HG03175 (cell line): ENCODE data around the gene MIR17HG.
"Not testable (repeated sequence)": the region's sequence is repeated elsewhere in the genome, so short reads cannot be mapped to it uniquely, and the experiment has no call there.

ENCODE experiments used
- ATAC-seq: cut with Tn5 transposase; IDR thresholded peaks from one replicate; pipeline ENCODE4 v1.9.1; 2021; ENCODE audit warnings: mild to moderate bottlenecking, moderate library complexity; ENCODE audit not compliant: unreplicated experiment

The MIR17HG gene

DNA sequence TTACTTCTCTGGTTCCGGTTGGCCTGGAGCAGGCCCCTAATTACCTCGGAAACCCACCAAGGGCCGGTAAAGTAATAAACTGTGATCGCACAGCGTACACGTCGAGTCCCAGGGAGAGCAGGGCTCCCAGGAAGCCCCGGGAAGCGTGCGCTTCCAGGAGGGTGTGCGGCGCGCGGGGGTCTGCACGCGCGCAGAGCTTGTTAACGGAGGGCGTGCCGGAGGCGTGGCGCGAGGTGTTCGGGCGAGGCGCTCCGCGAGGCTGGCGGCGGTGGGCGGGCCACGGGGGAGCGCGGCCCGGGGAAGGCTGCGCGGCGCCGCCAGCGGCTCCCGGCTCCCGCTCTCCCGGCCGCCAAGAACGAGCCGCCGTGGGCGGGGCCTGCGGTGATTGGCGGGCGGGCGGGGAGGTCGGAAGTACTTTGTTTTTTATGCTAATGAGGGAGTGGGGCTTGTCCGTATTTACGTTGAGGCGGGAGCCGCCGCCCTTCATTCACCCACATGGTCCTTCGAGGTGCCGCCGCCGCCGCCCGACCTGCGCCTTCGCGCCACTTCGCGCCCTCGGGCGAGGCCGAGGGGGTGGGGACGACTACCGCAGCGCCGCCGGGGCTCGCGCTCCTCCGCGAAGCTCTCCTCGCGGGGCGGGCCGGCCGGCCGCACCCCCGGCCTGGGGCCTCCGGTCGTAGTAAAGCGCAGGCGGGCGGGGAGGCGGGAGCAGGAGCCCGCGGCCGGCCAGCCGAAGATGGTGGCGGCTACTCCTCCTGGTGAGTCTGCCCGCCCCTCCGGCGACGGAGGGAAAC is at the start of gene MIR17HG:
Gene MIR17HG, plus strand, starts transcription at position 486 of the 794 bp plus-strand sequence.
- ATAC-seq: peak; percentile 61

DNA sequence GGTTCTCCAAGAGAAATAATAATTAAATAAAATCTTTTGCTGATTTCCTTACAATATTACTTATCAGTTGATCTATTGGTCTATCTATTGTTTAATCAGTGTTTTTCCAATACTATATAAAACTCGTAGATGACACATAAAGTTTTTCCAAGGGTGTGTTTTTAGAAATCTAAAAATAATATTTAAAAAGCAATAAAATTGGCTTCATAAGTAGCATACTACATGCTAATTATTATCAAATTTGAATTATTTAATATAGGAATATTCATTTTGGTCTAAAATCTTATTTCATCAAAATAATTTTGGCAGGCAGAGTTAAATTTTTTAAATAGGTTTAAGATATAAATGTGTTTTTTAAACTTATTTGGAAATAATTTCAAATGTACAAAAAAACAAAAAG is 49.4 kb upstream of the MIR17HG start:
- ATAC-seq: no peak

DNA sequence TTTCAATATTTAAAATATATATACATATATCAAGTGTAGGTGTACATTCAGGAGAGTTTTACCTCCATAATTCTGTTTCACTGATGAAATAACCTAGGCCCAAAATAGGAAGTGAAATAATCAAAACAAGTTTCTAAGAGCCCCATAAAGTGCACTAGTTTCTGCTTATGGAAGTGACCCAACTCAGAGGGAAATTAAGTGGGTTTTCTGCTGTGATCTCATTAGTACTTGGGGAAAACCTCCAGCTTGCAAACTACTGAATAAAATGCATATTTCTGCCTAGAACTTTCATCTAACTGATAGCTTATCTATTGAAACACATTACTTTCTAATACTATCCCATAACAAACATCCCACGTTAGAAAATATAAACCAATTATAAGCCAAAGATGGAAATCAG is 45.4 kb upstream of the MIR17HG start:
- peak; percentile 82 for ATAC-seq

DNA sequence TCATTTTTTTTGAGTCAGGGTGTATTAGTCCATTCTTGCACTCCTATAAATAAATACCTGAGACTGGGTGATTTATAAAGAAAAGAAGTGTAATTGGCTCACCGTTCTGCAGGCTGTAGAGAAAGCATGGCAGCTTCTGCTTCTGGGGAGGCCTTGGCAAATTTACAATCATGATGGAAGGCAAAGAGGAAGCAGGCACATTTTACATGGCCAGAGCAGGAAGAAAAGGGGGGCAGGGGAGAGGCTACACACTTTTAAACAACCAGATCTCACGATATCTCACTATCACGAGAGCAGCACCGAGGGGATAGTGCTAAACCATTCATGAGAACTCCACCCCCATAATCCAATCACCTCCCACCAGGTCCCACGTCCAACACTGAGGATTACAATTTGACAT is 44.5 kb upstream of the MIR17HG start:
- ATAC-seq: no peak

DNA sequence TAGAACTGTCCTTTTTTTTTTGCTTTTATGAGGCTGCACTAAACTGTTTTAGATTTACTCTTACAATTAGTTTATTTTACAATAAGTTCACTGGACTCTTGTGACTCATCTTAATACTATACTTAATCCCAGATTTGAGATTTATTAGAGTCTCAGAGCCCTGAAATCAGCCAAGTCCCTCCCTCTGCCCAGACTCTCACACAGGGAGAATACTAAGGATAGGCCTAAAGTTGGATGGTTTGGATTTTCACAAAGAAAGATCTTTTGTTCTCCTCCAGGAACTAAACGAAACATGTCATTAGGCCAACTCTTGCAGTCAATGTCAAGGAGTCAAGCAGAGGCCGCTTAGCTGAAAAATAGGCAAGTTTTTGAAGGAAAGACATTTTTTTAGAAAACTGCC is 42.7 kb upstream of the MIR17HG start:
- ATAC-seq: no peak

DNA sequence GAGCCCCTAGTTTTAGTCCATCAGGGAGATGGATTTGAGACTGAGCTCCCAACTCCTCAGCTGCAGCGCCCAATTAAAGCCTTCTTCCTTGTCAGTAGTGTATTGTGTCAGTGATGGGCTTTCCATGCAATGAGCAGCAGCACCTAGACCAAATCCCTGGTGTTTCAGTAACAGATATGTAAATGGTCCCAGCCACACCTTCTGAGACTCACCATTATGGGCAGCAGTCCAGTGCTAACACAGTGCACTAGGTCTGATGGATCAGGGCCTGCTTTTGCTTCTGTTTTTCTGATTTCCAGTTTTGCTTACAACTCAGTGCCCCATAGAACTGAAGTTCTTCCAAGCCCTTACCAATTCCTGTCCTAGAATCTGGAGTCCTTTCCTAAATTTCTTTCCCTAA is 41.8 kb upstream of the MIR17HG start:
- no peak for ATAC-seq

DNA sequence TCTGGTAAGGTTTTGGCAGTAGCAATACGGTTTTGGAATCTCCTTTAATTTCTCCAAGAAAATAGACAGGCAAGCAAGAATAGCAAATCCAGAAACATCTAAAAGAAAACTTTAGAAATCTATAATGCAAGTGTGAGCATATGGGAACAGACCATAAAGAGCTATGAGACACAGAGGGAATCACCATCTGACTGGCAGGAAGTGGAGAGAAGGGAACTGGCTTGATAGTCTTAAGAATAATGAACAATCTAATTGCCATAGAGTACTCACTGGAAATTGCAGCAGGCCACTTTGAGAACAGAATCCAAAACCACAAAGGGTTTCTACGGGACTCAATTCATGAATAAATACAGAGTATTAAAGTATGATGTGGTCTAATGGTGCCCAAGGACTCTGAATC is 39.6 kb upstream of the MIR17HG start:
- ATAC-seq: no peak

DNA sequence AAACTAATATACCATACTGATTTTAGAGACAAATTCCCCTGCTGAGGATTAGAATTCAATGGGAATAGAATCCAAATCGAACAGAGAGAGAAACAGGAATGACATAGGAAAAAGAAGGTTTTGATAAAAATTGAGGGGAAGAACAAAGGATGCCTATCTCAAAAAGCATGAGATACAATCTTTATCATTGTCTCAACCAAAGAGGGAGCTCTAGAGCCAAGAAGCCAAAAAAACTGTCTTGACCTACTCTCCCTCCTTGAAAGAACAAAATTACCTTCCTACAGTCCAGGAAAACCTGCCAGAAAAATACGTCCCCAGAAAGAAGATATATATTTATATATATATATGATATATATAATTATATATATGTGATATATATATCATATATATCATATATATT is 39.2 kb upstream of the MIR17HG start:
- ATAC-seq: no peak

DNA sequence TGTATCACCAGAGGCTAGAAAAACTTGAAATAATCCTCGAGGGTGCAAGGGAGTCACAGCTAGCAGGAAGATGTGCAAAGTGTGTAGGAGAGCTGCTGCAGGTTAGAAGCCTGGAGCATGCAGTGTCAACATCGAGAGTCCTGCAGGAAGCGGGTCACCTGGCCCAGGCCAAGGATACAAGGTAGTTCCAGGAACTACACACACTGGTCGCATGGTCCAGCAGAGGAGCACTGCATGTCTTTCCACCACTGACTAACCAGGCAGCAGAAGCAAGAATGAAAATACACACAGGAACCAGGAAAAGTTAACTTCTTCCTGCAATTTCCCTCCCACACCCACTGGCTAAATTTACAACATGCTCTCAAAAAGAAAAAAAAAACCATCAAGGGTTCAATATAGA is 36.0 kb upstream of the MIR17HG start:
- ATAC-seq: no peak

DNA sequence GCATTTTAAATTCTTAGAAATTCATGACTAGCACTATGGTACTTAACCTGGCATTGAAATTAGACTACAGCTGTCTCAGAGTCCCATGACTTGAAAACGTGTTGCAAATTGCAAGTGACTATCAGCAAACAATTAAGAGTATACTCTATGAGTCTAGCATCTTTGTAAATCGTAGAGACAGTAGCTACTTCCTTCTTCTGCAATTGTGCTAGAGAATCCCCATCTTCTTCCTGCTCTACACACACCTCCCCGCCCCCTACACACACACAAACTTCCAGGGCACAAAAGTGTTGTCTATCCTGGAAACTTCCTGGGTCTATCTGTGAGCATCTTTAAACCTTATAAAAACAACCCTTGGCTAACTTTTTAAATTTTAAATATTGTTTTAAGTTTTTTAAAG is 35.2 kb upstream of the MIR17HG start:
- ATAC-seq: no peak

DNA sequence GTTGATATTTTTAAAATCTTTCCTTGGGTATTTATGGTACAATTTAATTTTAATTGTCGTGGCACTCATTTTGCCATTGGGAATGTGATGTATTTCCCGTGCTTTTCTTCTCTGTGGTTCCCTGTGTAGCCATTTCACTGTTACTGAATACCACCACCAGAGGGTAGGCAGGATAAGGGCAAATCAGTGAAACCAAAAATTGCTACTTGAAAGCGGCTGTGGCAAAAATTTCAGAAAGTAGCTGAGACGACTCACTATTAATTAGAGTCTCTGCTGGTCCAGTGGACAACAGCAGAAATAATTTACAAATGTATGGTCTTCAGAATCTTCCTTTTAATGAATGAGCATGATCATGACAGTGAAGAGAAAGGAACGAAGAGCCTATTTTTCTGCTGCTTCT is 34.4 kb upstream of the MIR17HG start:
- ATAC-seq: peak; percentile 79

DNA sequence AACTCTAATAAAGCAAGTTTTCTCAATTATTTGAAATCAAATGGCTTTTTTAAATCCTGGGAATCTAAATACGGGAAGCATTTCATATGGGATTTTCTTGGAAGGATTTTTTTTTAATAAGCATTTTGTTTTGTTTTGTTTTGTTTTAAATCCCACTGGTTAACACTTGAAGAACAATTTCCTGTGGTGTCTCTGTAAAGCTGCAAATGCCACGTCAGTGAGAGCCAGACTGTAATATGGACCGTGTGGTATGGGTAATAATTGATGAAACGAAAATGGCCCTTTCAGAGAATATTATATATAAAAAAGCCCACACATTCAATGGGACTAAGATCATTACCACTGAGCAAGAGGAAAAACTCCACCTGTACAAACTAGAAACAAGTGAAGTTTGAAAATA is 33.9 kb upstream of the MIR17HG start:
- ATAC-seq: peak; percentile 75

DNA sequence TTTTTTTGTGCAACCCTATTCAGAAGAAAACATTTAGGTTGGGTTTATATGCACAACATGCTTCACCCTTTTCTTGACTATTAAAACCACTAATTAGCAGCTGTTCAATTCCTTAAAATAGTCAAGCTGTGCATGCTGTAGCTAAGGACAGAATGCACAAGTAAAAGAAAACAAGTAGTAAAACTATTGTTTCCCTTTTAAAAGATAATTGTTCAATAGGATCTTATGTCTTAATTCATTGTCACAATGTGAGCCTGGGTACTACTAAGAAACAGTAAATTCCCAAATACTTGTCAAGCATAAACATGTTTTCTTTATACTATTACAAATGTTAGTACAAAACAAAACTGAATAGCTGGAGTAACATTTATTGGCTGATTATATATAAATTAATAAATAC is 32.6 kb upstream of the MIR17HG start:
- no peak for ATAC-seq

DNA sequence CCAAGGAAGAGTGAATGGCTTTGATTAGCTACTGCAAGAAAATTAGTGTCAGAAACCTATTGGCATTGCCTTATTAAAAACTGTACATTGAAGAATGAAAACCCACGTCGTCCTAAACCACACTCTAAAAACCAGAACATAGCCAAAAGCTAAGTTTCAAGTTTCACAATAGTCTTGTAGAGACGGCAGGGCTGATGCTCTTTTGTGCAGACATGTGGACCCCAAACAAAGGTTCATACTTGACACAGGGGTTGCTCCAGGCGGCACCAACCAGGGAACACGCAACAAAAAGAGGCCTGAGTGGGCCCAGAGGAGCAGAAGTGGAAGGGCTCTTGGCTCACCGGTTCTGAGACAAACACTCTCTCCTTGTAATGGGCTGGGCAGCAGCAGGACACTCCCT is 28.6 kb upstream of the MIR17HG start:
- ATAC-seq: no peak

DNA sequence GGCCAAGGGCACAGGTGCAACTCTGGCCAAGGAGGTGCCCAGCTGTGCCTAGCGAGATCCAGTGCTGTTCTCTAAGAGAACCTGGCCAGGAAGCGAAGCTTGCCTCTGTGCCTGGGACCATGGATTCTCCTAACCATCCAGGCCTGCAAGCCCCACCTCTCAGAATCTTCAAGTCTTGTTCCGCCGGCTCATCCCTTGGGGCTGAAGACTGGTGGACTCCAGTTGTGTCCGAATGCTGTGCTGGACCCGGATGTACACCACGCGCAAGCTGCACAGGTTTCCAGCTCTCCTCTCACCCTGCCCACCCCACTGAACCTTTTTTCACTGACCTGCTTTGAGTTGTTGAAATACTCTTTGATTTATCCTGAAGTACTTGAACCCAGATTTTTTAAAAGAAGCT is 27.5 kb upstream of the MIR17HG start:
- no peak for ATAC-seq

DNA sequence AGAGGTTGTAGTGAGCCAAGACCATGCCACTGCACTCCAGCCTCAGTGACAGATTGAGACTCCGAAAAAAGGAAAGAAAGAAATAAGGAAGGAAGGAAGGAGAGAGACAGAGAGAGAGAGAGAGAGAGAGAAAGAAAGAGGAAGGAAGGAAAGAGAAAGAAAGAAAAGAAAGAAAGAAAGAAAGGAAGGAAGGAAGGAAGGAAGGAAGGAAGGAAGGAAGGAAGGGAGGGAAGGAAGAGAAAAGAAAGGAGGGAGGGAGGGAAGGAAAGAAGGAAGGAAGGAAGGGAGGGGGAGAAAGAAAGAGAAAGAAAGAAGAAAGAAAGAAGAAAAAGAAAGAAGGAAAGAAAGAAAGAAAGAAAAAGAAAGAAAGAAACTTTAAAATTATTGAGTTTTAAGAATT is 26.5 kb upstream of the MIR17HG start:
- not testable (repeated sequence) for ATAC-seq

DNA sequence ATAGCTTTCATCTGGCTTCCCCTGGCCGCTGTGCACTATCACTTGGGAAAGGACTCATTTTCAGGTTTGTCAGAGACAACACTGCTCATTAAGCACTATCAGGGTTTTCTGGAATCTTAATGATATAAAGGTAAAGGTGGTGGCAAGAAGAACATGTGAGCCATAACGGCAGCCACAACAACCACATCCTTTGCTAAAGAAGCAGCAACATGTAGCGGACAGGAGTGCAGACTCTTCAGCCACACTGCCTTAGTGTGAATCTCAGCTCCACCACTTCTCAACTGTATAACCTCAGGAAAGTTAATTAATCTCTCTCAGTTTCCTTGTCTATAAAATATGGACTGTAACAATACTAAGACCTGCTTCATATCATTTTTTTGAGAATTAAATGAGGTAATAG is 24.1 kb upstream of the MIR17HG start:
- ATAC-seq: no peak

DNA sequence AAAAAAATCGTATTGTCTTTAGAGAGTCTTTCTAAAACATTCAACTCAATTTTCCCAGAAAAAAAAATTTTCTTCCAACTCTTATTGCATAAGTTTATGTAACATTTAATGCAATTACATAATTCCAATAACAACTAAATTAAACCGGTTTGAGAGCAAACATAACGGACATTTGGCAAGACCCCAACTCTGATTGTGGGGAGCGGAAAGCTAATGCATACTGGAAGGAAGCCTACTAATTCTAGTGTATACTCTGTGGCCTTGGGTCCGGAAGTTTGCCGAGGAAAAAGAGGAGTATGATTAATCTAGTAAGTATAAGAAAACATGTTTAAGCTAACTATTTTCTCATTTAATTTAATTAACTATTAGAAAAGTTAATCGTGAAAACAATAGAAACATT is 21.3 kb upstream of the MIR17HG start:
- no peak for ATAC-seq

DNA sequence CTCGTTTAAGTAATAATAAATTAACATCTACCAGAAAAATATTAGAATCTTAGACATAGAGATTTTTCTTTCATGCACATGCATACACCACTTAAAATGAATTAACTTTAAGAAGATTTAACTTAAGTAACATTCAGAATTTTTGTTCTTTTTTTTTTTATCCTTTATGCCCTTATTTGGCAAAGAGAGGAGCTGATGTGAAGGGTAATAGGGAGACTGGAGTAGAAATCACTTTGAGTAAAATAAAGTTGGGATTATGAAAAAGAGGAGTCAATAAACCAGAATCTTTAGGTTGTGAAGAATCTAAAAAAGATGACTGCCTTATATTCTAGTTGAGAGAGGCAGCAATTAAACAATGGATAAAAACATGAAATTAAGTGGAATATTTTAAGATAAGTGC is 18.8 kb upstream of the MIR17HG start:
- no peak for ATAC-seq

DNA sequence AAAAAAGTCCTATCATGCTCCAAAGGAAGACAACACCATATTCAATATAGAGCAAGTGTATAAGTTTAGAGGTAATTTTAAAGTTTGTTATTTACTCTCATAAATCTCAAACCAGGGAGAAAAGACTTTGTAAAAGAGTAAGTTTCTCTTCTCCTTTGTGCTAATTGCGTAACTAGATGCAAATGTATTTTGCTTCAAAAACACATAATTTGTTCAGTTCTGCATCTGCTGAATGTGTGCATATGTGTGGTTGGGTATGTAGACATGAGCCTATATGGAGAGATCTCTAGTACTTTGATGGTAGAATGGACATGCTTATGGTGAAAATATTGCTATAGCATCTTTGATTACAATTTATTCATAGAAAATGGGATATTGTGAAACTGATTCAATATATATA is 17.8 kb upstream of the MIR17HG start:
- no peak for ATAC-seq

DNA sequence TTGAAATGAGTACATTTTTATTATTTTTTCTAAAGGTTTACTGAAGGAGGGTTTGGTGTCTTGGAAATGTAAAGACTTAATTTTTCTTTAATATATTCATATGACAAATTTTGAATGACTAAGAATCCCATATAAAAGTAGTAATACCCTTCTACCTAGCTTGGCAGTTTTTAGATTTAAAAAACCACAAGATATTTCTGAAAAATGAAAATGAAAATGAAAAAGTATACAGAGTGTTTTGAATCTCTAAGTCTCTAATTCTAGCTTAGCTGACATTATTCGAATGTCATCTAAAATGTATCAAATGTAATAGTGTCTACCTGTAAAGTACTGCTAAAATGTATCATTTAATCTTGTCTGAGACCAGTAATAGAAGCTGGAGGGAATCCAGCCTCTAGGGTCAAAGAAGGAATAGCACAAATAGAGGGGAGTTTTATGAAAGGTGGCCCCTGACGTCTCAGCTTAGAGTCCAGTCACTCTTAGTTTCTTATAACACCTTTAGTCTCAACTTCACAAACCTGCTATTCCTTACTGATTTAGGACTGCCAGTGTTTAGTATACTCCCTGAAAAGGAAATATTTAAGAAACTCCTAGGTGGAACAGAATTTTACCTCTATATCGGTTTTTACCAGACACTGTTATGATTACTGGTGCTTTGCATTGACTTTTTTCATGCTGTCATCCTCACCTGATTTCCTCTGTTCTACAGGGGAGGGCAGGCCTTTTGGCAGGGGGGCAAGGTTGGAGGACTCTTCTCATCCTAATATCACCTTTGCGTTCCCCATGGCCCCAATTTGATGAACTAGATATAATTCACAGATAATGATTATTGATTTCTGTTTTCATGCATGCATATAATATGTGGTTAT is 16.2 kb upstream of the MIR17HG start:
- peak; percentile 87 for ATAC-seq

DNA sequence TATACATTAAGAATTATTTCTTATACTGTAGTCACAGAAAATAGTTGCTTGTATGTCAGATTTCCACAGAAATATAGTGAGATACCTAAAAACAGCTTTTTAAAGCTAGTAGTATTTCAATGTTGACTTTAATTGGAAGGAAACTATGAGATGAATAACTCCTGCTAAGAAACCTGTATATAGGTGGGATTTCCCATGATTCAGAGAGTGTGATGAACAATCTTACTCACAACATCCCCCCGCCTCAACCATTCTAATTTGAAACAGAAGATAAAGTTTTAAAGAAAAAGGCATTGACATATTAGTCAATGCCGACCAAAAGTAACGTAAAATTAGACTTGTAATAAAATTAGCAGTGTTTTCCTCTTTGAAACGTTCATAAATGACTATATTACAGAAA is 1.4 kb upstream of the MIR17HG start:
- ATAC-seq: no peak
